Smooth muscle cell of the brain vasculature (primary cell): Measurements from ENCODE around the gene PLCB1.

Experiments used
- DNase-seq: peaks from one replicate; pipeline ENCODE4 v3.0.0-alpha.2; 2012; ENCODE audit warnings: low read depth, low spot score

The PLCB1 gene

DNA sequence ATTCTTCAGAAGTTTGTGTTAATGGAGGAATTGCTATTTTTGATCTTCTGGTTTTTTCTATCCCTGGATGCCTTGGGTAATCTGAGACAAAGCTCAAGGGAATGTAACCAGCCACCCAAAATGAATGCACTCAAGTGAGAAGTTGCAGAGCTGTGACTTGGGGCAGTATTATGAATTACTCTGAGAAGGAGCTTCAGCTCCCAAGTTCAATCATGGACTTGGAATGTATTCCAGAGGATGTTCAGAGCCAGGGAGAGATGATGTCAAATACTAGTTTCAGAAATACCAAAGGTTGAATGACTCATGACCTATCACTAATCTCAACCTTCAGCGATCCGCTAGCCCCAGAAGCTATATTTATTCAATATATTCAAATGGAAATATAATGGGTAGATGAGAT lies 561.6 kb downstream of the PLCB1 start:
- peak; percentile 3 for DNase-seq

DNA sequence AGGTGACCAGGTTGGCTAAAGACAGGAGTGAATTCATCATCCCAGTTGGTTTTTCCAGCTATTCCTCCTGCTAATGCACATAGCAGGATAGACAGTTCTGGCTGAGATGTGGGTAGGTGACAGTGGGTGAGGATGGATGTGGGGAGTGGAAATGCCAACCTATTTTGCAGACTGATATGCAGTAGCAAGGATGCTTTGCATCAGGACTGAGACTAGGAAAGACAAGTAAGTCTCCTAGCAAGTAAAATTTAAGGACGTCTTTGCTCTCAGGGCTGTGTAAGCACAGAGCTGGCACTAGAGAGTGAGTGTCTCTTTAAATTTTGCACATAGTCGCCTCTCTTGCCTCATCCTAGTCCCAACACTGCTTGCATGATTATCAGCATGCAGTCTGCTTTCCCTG lies 568.7 kb downstream of the PLCB1 start:
- no peak for DNase-seq

DNA sequence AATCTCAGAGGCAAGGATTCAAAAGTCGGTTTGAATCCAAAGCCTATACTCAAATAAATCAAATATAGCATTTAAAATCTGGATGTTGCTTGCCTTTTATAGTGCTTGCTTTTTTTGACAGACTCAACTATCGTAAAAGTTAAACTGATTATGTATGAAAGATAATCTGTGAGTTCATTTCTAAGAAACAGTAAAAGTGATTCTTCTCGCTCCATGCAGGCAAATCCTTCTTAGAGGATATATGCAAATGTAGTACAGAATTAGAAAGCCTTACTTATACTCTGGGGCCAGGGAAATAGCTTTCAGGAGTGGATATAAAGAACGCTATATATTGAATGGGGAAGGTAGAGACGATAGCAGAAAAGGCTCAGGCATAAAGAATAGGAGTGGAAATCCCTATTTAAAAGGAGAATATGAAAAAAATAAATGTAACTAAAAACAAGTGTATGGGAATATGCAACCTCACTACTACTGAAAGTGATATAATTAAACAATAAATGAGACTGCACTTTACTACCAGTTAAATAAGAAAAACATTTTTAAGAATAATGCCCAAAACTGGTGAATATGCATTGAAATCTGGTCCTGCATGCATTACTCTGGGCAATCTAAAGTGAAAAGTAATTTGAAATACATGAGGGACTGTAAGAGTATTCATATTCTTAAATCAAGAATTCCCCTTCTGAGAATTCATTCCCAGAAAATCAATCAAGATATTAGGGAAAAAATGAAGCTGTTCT lies 575.1 kb downstream of the PLCB1 start:
- DNase-seq = no peak

DNA sequence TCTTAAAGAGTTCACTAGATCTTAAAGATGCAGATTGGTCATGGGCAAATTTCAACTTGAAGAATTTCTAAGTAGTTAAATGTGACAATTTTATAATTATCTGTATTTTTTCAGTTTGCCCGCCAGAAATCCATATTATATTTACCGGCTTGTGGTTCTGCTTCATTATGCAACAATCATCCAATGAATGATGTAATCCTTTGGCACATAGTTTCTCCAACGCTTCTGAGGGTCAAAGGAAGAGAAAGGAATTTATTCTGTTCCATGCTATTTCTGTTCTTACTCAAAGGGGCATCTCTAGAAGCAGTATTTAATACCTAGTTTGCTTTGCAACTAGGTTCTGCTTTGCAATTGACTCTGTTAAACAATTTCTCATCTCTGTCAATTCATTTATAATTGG lies 577.6 kb downstream of the PLCB1 start:
- DNase-seq = no peak

DNA sequence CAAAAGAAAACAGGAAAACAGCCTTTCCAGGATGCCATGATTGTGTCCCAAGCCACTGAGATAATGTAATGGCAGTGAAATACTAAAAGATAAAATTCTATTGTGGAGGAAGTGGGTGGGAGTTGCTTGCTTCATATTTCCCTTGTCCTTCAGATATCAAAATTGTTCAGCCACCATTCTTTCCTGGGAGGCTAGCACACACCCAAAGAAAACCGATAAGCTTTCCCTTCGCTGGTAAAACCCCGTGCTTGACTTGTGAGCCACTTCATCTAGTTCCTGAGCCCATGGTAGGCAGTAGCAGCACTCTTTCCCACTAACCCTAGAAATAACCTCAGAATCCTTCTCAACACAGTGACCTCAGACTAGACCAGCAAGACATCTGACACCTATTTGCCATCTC lies 579.4 kb downstream of the PLCB1 start:
- DNase-seq = no peak

DNA sequence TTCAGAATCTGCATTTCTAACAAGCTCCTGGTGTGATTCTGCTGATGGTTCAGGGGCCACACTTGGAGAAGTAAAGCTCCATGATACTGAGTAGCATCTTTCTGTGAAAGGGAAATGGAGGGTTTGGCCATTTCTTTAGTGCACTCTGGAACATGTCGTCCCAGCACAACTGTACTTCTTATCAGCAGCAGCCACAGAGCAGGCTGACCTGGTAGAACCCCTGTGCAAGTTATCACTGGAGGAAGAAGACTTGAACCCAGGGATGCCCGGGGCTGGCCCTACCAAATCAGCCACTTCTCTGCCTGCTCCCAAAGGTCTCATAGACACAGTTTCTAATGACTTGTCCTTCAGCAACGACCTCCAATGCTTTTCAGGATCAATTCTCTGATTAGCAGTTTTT lies 582.1 kb downstream of the PLCB1 start:
- no peak for DNase-seq

DNA sequence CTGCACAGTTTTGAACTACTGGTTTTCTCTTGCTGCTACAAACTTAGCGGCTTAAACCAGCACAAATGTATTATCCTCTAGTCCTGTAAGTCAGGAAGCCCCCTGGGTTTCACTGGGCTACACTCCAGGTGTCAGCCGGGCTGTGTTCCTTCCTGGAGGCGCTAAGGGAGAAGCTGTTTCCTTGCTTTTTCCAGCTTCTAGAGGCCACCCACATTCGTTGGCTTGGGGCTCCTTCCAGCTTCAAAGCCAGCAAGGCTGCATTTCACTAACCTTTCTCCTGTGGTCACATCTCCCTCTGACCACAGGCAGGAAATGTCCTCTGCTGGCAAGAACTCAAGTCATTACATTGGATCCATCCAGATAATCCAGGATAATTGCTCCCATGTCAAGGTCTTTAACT lies 586.2 kb downstream of the PLCB1 start:
- DNase-seq = no peak

DNA sequence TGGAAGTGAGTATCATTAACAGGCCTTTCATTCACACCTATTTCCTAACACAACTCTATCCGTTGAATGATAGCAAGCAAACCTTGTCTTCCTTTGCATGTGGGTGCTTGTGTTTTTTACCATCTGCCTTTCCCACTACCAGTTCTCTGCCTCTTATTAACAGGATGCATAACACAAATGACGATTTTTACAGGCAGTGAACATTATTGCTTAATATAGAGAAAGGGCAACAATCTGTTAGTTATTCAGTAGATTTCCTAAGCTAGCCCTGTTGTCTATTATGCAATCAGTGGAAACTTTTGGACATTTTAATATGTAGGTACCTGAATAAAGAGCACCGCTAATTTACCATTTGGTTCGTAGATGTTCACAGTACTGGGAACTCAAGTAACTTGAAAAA lies 588.0 kb downstream of the PLCB1 start:
- no peak for DNase-seq

DNA sequence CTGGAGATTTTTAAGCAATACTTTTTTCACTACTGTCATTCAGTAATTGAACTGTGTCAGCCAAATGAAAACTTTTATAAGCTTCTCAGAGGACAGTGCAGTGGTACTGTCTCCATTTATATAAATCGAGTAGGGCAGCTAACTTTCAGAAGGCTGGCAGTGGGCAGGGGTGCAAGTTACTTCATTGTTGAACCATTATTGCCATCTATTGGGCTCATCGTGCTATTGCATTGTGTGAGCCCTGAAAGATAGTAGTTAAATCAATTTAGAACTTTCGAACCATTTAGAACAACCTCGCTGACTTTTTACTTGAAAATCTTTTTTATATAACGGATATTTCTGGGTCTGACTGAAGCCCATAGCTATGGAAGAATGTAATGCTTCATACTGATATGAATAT lies 589.0 kb downstream of the PLCB1 start:
- DNase-seq = peak; percentile 39

DNA sequence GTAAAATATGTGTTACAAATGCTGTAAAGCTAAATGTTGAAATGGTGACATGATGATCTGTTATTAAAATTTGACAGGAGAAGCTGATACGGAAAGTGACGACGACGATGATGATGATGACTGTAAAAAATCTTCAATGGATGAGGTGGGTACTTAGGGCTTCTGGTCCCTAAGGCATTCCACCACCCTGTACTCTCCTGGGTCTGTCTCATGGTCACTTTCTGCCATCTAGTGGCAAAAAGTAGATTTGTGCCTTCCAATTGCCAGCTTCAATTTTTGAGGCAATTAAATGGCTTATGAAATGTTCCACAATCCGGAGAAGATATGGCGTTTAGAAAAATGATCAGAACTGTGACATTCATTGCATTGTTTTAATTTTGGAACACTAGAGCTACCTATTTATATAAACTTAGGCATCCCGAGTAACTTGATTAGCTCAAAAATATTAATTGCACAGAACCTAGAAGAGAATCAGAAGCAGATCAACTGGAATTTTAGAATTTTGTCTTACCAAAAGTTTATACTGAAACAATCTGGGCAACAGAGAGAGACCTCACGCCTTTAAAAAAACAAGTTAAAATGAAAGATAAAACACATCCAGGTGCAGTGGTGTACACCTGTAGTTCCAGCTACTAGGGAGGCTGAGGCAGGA lies 590.3 kb downstream of the PLCB1 start:
- peak; percentile 46 for DNase-seq

DNA sequence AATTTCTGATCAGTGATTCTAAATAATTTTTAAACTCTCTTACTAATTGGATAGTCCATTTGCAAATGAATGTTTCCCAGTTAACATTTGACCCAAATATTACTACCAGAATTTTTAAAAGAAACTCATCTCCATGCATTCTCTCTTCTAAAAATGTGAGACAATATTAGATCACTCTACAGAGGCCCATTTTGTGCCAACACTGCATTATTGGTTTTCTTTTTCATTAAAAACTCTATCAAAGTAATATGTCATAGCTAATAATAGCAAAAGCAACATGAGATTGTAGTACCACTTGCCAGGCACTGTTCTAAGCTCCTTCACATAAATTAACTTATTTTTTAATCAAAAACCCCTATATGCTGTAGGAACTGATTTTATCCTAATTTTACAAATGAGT lies 591.2 kb downstream of the PLCB1 start:
- no peak for DNase-seq

DNA sequence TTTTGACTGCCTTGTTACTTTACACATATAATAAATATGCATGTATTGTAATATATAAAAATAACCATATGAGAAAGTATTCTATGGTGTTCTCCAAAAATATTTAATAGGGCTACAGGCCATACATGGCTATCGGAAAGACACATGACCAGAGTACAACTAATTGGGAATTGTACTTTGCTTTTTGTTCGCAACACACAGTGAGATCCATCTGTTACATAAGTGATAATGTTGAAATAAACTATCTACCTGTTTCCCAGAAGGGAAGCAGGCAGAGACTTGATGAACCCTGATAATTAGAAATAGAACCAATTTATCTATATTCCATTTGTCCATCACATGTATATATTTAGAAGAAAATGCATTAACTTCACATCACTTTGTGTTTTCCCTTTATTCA lies 592.8 kb downstream of the PLCB1 start:
- DNase-seq = no peak

DNA sequence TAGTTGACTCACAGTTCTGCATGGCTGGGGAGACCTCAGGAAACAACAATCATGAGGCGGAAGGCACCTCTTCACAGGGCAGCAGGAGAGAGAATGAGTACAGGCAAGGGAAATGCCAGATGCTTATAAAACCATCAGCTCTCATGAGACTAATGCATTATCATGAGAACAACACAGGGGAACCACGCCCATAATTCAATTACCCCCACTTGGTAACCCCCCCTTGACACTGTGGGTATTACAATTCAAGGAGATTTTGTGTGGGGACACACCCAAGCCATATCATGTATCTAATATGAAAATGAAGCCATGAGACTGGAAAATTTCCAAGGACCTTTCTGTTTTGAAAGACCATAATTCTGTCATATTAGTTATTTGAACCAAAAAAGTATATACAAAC lies 594.4 kb downstream of the PLCB1 start:
- DNase-seq = no peak

DNA sequence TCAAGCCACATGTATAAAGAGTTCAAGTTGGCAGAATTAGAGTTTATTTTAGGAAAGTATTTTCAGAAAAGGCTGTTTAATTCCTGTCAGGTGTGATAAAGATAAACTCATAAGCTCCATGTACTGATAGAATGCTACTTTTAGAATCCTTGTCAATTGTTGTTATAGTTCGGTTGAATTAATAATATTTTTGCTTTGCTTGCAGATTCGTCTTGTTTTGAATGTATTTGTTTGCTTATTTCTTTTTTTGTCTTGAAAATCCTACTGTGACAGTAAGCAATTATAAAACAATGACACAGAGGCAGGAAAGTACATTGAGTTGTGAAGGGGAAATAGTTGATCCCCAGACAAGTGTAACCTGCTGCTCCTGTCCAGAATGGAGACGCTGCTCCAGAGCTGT lies 602.9 kb downstream of the PLCB1 start:
- no peak for DNase-seq

DNA sequence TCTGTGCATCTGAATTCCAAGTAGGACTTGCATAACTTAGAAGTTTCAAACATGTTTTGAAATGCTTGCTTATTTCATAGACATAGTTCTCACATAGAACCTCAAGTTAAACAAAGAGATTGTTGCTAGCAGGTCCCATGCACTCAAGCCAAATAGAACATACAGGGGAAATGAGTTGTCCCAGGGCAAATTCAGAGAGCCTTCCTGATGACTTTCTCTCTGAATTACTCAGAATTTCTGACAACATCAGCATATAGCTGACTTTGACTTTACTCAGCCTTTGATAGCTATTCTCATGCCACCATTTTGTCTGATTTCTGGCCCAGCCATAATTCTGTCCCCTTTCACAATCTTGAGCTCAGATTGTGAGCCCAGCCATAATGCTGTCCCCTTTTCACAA lies 603.6 kb downstream of the PLCB1 start:
- DNase-seq = no peak

DNA sequence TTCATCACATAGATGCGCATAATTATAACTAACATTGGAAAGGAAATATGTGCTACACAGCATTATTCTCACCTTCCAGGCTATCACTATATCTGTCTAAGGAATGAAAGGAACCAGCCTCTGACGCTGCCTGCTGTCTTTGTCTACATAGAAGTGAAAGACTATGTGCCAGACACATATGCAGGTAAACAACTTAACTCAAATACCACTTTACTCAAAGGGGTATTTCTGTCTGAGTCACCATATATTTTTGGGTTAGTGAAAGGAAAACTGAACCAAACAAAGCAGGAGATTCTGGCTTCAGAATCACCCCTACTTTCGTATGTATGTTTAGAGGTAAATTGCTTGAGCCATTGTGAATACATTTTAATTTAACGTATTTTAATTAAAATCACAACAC lies 608.2 kb downstream of the PLCB1 start:
- no peak for DNase-seq

DNA sequence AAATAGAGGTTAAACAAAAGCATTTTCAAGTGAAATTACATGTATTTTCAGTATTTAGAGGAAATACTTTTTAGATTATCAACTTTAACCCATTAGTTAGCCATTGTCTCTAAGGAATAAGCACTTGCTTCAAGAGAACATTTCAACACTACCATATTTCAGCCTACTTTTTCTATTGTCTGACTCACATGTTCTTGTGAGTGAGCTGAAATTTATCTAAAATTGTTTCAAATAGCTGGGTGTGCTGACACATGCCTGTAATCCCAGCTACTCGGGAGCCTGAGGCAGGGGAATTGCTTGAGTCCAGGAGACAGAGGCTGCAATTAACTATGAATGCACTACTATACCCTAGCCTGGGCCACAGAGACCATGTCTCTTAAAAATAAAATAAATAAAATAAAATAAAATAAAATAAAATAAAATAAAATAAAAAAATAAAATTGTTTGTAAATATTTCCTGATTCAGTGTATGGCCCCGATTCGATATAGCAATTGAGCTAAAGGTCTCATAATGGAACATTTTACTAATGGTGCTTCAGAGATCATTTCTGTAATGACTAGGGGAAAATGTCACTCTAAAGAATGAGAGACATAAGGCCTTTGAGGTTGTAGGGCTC lies 612.3 kb downstream of the PLCB1 start:
- DNase-seq = no peak

DNA sequence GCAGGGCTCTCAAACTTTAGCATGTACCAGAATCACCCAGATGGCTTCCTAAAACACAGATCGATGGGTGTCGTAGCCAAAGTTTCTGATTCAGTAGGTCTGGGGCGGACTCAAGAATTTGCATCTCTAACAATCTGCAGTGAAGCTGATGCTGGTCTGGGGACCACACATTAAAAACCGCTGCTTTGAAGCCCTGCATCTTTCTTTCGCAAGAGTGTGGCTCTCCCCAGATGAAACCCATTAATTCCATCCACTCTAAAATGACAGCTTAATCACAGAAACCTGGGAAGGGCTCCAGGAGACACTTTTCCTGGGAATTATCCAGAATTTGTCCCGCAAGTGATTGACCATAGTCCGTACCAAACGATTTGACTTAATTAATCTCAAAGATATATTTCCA lies 617.0 kb downstream of the PLCB1 start:
- no peak for DNase-seq

DNA sequence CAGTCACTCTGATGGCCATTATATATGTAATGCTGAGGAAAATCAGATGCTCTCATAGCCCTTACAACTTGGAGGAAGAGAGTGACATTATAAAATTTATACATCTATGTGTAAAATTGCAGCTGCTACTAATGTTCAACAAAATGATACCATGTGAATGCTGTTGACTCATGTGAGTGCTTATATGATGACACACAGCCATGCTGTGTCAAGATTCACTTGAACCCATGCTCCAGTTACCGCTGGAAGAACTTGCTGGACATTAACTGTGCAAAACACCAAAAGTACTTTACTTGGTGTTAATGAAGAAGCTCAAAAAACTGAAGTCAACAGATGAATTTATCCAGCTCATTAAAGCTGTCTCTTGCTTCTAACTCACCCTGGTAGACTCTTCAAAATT lies 617.9 kb downstream of the PLCB1 start:
- DNase-seq = no peak

DNA sequence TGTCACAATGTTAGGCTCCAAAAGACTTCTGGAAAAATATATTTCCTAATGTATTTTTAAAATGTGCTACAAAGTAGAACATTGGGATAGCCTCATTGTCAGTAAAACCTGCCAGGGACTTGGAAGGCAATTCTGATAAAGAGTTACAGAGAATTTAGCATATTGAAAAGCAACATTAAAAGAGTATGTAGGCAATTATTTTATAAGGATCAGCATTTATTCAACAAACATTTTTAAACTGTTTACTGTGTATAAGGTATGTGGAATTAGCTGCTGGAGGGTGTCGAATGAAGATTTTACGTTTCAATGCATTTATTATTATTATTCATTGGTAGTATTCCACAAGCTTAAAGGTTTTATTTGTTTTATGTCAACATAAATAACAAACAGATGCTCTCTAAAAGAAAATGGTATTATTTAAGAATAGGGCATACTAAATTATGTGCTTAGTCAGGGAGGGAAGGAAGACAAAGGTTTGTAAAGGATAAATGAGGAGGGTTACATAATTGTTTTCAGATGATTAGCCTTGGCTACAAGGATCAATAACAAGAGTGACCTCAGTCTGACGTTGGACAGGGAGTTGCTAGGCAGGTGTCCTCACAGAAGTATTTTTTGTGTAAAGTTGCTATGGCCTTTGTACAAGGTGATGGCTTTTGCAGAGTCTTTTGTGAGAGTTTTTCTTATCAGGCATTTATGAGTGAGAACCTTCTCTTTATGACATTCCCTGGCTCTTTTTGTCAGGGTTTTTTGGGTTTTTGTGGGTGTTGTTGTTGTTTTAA lies 623.5 kb downstream of the PLCB1 start:
- DNase-seq = no peak

DNA sequence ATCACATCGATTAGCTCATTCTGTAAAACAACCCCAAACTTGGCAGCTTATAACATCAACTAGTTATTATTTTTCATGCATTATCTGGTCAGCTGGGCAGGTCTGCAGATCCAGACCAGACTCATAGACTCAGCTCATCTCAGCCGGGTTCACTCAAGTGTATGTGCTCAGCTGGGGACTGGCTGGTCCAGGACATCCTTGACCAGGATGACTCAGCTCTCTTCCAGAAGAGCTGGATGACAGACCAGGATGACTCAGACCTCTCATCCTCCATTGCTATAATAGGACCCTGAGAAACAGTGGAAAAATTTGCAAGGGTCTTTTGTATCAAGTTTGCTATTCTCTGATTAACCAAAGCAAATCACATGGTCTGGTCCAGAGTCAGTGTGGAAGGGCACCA lies 624.3 kb downstream of the PLCB1 start:
- peak; percentile 45 for DNase-seq

DNA sequence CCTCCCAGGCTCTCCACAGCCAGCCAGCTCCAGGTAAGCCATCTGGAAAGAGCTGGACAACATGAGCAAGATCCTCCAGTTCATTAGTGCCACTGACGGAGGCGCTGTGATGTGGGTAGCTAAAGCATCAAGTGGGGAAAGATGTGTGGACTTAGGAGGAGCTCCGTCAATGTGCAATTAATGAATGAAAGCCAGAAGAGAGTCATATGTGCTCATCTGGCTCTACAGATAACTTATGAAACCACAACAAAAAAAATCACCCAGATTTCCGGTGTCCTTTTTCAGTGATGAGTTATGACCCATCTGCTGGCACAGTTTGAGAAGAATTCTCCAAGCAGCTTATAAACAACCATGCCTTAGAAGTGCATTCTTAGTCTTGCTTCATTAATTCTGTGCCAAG lies 625.1 kb downstream of the PLCB1 start:
- DNase-seq = no peak
